OCI-LY3 (cell line): ENCODE data around the gene CCDC12.

Source experiments
- CTCF ChIP-seq: fragments of 200-600, 300-600 bp; sonication (generic); IDR thresholded peaks from 2 replicates; pipeline ENCODE4 v1.5.1; 2014; ENCODE audit warnings: antibody characterized with exemption, low read length, low read depth
- EZH2phosphoT487 ChIP-seq: fragments of 200-600 bp; shearing (Covaris generic); IDR thresholded peaks from 2 replicates; pipeline ENCODE4 v1.6.1; 2018; ENCODE audit warnings: antibody characterized with exemption, mixed run types, low read depth

GRCh38 chr3:47002171-47003055 is 25.9 kb upstream of the CCDC12 start:
- TF ChIP-seq CTCF = no peak
- TF ChIP-seq EZH2phosphoT487 = no peak
